HEK293 (cell line): ENCODE measurements around the gene MBLAC1.
A peak's percentile ranks its signal among the peaks of the same experiment; 100 is the strongest.

Experiments
- GLI4 ChIP-seq: fragments of 450-650 bp; formaldehyde crosslinking; IDR thresholded peaks from 2 replicates; pipeline ENCODE4 v1.5.1; 2016; ENCODE audit warnings: missing biosample characterization, missing genetic modification characterization
- GLIS1 ChIP-seq: fragments of 450-650 bp; formaldehyde crosslinking; IDR thresholded peaks from 2 replicates; pipeline ENCODE4 v1.5.1; 2016; ENCODE audit warnings: missing biosample characterization, missing genetic modification characterization
- KLF7 ChIP-seq: fragments of 450-650 bp; formaldehyde crosslinking; IDR thresholded peaks from 2 replicates; pipeline ENCODE4 v1.5.1; 2016; ENCODE audit warnings: missing biosample characterization, missing genetic modification characterization, borderline replicate concordance
- KLF8 ChIP-seq: fragments of 450-650 bp; formaldehyde crosslinking; IDR thresholded peaks from 2 replicates; pipeline ENCODE4 v1.5.1; 2016; ENCODE audit warnings: missing biosample characterization, missing genetic modification characterization
- PATZ1 ChIP-seq: fragments of 450-650 bp; formaldehyde crosslinking; IDR thresholded peaks from 2 replicates; pipeline ENCODE4 v1.5.1; 2016; ENCODE audit warnings: missing biosample characterization, missing genetic modification characterization
- ZBTB17 ChIP-seq: fragments of 450-650 bp; formaldehyde crosslinking; IDR thresholded peaks from 2 replicates; pipeline ENCODE4 v1.5.1; 2016; ENCODE audit warnings: missing biosample characterization, missing genetic modification characterization
- ZEB2 ChIP-seq: fragments of 450-650 bp; formaldehyde crosslinking; IDR thresholded peaks from 2 replicates; pipeline ENCODE4 v1.5.1; 2016; ENCODE audit warnings: missing biosample characterization, missing genetic modification characterization
- ZNF133 ChIP-seq: fragments of 450-650 bp; formaldehyde crosslinking; IDR thresholded peaks from 2 replicates; pipeline ENCODE4 v1.5.1; 2016; ENCODE audit warnings: missing biosample characterization, missing genetic modification characterization
- ZNF24 ChIP-seq: fragments of 450-650 bp; formaldehyde crosslinking; IDR thresholded peaks from 2 replicates; pipeline ENCODE4 v1.5.1; 2016; ENCODE audit warnings: missing biosample characterization, missing genetic modification characterization
- ZNF280C ChIP-seq: fragments of 450-650 bp; formaldehyde crosslinking; IDR thresholded peaks from 2 replicates; pipeline ENCODE4 v1.5.1; 2016; ENCODE audit warnings: missing biosample characterization, missing genetic modification characterization
- ZNF335 ChIP-seq: fragments of 450-650 bp; formaldehyde crosslinking; conservative IDR thresholded peaks from 2 replicates; pipeline ENCODE4 v1.5.1; 2016; ENCODE audit warnings: missing biosample characterization, missing genetic modification characterization
- ZNF350 ChIP-seq: fragments of 450-650 bp; formaldehyde crosslinking; IDR thresholded peaks from 2 replicates; pipeline ENCODE4 v1.5.0; 2017; ENCODE audit warnings: missing biosample characterization, mild to moderate bottlenecking, missing genetic modification characterization
- ZNF37A ChIP-seq: fragments of 450-650 bp; IDR thresholded peaks from 2 replicates; pipeline ENCODE4 v1.5.1; 2018; ENCODE audit warnings: missing biosample characterization, missing genetic modification characterization
- ZNF394 ChIP-seq: fragments of 450-650 bp; formaldehyde crosslinking; IDR thresholded peaks from 2 replicates; pipeline ENCODE4 v1.5.1; 2016; ENCODE audit warnings: missing biosample characterization, missing genetic modification characterization, mild to moderate bottlenecking, moderate library complexity, borderline replicate concordance
- ZNF398 ChIP-seq: fragments of 450-650 bp; formaldehyde crosslinking; IDR thresholded peaks from 2 replicates; pipeline ENCODE4 v1.5.1; 2017; ENCODE audit warnings: missing biosample characterization, missing genetic modification characterization
- ZNF48 ChIP-seq: fragments of 450-650 bp; formaldehyde crosslinking; IDR thresholded peaks from 2 replicates; pipeline ENCODE4 v1.5.1; 2016; ENCODE audit warnings: missing biosample characterization, missing genetic modification characterization
- ZNF518A ChIP-seq: fragments of 450-650 bp; formaldehyde crosslinking; conservative IDR thresholded peaks from 2 replicates; pipeline ENCODE4 v1.5.1; 2016; ENCODE audit warnings: low read depth, missing biosample characterization, missing genetic modification characterization
- ZNF585B ChIP-seq: fragments of 450-650 bp; formaldehyde crosslinking; IDR thresholded peaks from 2 replicates; pipeline ENCODE4 v1.5.1; 2016; ENCODE audit warnings: missing biosample characterization, missing genetic modification characterization
- ZNF621 ChIP-seq: fragments of 450-650 bp; formaldehyde crosslinking; IDR thresholded peaks from 2 replicates; pipeline ENCODE4 v1.5.1; 2017; ENCODE audit warnings: missing biosample characterization, missing genetic modification characterization
- ZNF660 ChIP-seq: fragments of 450-650 bp; IDR thresholded peaks from 2 replicates; pipeline ENCODE4 v1.5.1; 2018; ENCODE audit warnings: missing biosample characterization, mild to moderate bottlenecking, missing genetic modification characterization
- ZNF785 ChIP-seq: fragments of 450-650 bp; formaldehyde crosslinking; IDR thresholded peaks from 2 replicates; pipeline ENCODE4 v1.5.1; 2016; ENCODE audit warnings: missing biosample characterization, missing genetic modification characterization
- ZNF837 ChIP-seq: fragments of 450-650 bp; formaldehyde crosslinking; IDR thresholded peaks from 2 replicates; pipeline ENCODE4 v1.5.1; 2016; ENCODE audit warnings: missing biosample characterization, missing genetic modification characterization
- ZSCAN18 ChIP-seq: fragments of 450-650 bp; formaldehyde crosslinking; IDR thresholded peaks from 2 replicates; pipeline ENCODE4 v1.5.1; 2016; ENCODE audit warnings: missing biosample characterization, missing genetic modification characterization
- ZSCAN5A ChIP-seq: fragments of 450-650 bp; formaldehyde crosslinking; IDR thresholded peaks from 2 replicates; pipeline ENCODE4 v1.5.1; 2016; ENCODE audit warnings: missing biosample characterization, missing genetic modification characterization

MBLAC1 gene

GRCh38 chr7:100148559-100149328, 22.0 kb downstream of the MBLAC1 start, which contains the start of gene LAMTOR4 (continued):
- TF ChIP-seq PATZ1 (tag by site-specific recombination) (peak; percentile 99), ZNF518A (tag by site-specific recombination) (0 out of 2 replicates have a peak, but pooled peaks have one; percentile 11), ZNF335 (tag by site-specific recombination) (peak; percentile 92), ZEB2 (peak; percentile 34; the same call in 1 of the 2 replicates), ZNF133 (tag by site-specific recombination) (no peak), KLF8 (tag by site-specific recombination) (peak; percentile 51), ZNF660 (peak; percentile 20; the same call in 1 of the 2 replicates), ZSCAN5A (tag by site-specific recombination) (peak; percentile 54; the same call in 1 of the 2 replicates), ZNF37A (tag by site-specific recombination) (no peak), ZNF621 (tag by site-specific recombination) (no peak), ZNF48 (tag by site-specific recombination) (no peak), ZNF350 (tag by site-specific recombination) (no peak), KLF7 (tag by site-specific recombination) (peak; percentile 30; the same call in 1 of the 2 replicates), ZNF585B (no peak), ZNF837 (tag by site-specific recombination) (no peak), ZNF785 (tag by site-specific recombination) (no peak), GLI4 (tag by site-specific recombination) (peak; percentile 63; the same call in 1 of the 2 replicates), GLIS1 (peak; percentile 75), ZBTB17 (tag by site-specific recombination) (peak; percentile 69), ZSCAN18 (tag by site-specific recombination) (no peak), ZNF280C (no peak), ZNF398 (tag by site-specific recombination) (peak; percentile 80), ZNF24 (peak; percentile 54; the same call in 1 of the 2 replicates), ZNF394 (tag by site-specific recombination) (peak; percentile 54; the same call in 1 of the 2 replicates)
